GM10248 (cell line): ENCODE data around the gene PITPNC1.
"Not testable (repeated sequence)": the region's sequence is repeated elsewhere in the genome, so short reads cannot be mapped to it uniquely, and the experiment has no call there.

Source experiments
- CTCF ChIA-PET: fragments of 300-600 bp; sonication (Branson Sonifier 250); formaldehyde crosslinking; extraction: SDS; loops from one replicate; lab custom pipeline; 2021; ENCODE audit warnings: antibody characterized with exemption; lab: Yijun Ruan, JAX
- POLR2A ChIA-PET: fragments of 350-650 bp; sonication (Branson Sonifier 250); formaldehyde crosslinking; extraction: SDS; loops from one replicate; lab custom pipeline; 2020; ENCODE audit warnings: antibody characterized with exemption; lab: Yijun Ruan, JAX
- DNase-seq: peaks from one replicate; pipeline ENCODE4 v3.0.0; 2012; ENCODE audit errors: extremely low spot score
- CTCF ChIP-seq: IDR thresholded peaks from 2 replicates; pipeline ENCODE4 v1.5.1; 2012; ENCODE audit warnings: mild to moderate bottlenecking, low read depth; ENCODE audit errors: extremely low read depth, missing control alignments, control extremely low read depth

Gene PITPNC1

DNA sequence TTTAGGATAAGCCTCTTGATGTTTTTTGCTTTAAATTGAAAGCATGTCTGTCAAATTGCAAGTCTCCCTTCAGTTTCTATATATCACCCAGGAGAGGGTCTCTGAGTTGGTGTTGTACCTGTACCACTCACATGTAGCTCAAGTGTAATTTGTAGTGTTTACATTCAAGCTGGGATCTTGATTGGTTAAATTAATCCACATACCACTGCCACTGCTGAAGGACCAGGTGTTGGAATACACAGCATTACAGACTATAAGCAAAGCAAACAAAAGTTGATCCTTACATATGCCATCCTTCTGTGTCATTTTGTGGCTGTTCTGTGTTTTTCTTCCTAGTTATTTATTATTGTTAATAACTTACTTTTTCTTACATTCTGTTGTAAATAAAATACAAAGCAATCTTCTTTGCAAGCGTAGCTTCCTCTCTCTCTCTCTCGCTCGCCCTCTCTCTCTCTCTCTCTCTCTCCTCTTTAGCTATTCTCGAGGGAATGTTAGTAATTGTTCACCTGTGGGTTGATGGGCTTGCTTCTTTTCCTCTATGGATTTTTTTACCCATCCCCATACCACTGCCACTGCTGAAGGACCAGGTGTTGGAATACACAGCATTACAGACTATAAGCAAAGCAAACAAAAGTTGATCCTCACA, 319.9 kb downstream of the PITPNC1 start:
- no peak for DNase-seq
- CTCF ChIA-PET: interaction anchor here (0.7 to 2.8 kb wide), 5 partner anchors 9 to 318 kb away, joined by 3 to 14 read pairs (median 5); no protein-coding TSS in a partner anchor
- POLR2A ChIA-PET: no interaction called here
- no peak for TF ChIP-seq CTCF

- ChIA-PET POLR2A (no interaction called here), CTCF (interaction anchor here (1.0 to 1.3 kb wide), 4 partner anchors 10 to 328 kb away, joined by 3 to 6 read pairs (median 4); no protein-coding TSS in a partner anchor)
- no peak for TF ChIP-seq CTCF
- DNase-seq: no peak
Observed at GRCh38 chr17:67700037-67700724, 323.1 kb downstream of the PITPNC1 start.

DNA sequence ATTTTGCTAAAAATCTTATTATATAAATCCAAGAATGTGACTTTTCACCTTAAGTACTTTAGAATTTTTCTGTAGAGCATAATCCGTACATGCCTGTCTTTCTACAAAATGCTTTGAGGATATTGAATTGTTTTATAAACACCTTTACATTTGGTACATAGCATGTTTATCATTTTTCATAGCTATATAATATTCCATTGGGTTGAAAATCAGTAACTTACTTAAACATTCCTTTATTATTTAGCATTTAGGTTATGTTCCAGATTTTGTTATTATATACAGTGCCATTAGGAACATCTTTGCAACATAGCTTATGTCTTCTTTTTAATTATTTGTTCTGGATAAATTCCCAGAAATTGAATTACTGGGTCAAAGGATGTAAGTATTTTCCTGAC, 323.6 kb downstream of the PITPNC1 start:
- ChIA-PET POLR2A (no interaction called here), CTCF (interaction anchor here (1.2 to 1.3 kb wide), 2 partner anchors 11 to 72 kb away, joined by 4 to 6 read pairs; no protein-coding TSS in a partner anchor)
- no peak for DNase-seq
- TF ChIP-seq CTCF: no peak

GRCh38 chr17:67702861-67703260, 325.8 kb downstream of the PITPNC1 start:
- POLR2A ChIA-PET, DNase-seq, CTCF ChIA-PET: not testable (repeated sequence)

- ChIA-PET POLR2A (no interaction called here), CTCF (interaction anchor here (1.2 to 2.9 kb wide), 3 partner anchors 8 to 17 kb away, joined by 4 to 13 read pairs (median 7); partner anchors contain the start of gene NOL11)
- no peak for TF ChIP-seq CTCF
- no peak for DNase-seq
Observed at GRCh38 chr17:67707442-67707841, 330.4 kb downstream of the PITPNC1 start.

- no peak for TF ChIP-seq CTCF
- POLR2A ChIA-PET: no interaction called here
- CTCF ChIA-PET: interaction anchor here (1.0 to 2.9 kb wide), 4 partner anchors 9 to 18 kb away, joined by 4 to 13 read pairs (median 4); partner anchors contain the start of gene NOL11
- DNase-seq: no peak
Observed at GRCh38 chr17:67708378-67708777, 331.3 kb downstream of the PITPNC1 start.
